Omental fat pad (tissue), 4 donors: ENCODE results near the gene RGS11. TPM values are rescaled to one million over a fixed set of nuclear protein-coding genes. Genes with fewer than 3 reads are reported as not detected.

Experiments
- ATAC-seq: fragments of 150-250 bp; one replicate; pipeline ENCODE4 v1.9.1; 2016; ENCODE audit warnings: mild to moderate bottlenecking, moderate library complexity; ENCODE audit not compliant: low FRiP score
- DNase-seq: peaks from one replicate; pipeline ENCODE4 v3.0.0-alpha.2; 2019; ENCODE audit warnings: low spot score
- CTCF ChIP-seq, 3 donors: fragments of 450-650 bp; IDR thresholded peaks; one replicate each; pipeline ENCODE4 v1.5.1; 2016 to 2017; ENCODE audit warnings: antibody characterized with exemption in 3 of 3, mild to moderate bottlenecking in 3 of 3, moderate library complexity in 2 of 3
- total RNA-seq, 4 donors: library from RNA; depleted of rRNA; stranded (reverse); fragments of >200 nt; gene quantifications; one replicate each; pipeline ENCODE4 v1.1.0, GENCODE V29; 2016

RGS11 gene
- total RNA-seq, 4 donors from 2014 or later, result 5.0 to 23.5 (median 13.8) TPM

DNA sequence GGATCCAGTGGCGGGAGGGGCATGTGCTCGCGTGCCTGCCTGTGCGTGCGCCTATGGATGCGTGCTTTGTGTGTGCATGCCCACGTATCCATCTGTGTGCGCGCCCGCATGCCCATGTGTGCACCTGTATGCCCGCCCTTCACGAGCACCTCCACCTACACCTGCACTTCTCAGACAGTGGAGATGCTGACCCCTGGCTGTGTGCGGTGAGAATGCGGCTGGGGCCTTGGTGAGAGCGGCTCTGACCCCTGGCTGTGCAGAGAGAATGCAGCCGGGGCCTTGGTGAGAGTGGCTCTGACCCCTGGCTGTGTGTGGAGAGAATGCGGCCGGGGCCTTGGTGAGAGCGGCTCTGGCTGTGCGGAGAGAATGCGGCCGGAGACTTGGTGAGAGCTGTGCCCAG lies 42.9 kb upstream of the RGS11 start:
- TF ChIP-seq CTCF (IDR thresholded peaks at IDR 0.05), result no peak
- ATAC-seq (no peak), DNase-seq (no peak)

DNA sequence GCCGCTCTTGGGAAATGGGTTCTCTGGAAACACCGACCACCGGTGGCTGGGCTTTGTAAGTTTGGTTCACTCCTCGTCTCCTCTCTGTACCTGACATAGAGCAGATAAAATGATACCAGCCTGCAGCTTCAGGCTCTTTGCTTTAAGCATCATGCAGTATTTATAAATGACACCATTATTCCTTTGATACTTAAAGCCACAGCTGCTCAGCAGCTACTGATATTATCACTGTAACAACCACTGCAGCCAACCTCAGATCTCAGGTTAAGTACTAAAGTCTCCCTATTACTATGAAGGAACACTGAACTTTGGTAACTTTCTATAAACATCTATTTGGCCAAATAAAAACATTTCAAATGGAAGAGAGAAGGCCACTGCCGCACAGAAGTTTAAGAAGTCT lies 41.8 kb upstream of the RGS11 start:
- DNase-seq (no peak), ATAC-seq (no peak)
- TF ChIP-seq CTCF (IDR thresholded peaks at IDR 0.05), result no peak

- DNase-seq, result no peak
- no peak for TF ChIP-seq CTCF (IDR thresholded peaks at IDR 0.05)
- ATAC-seq, result no peak
These were observed 41.2 kb upstream of the RGS11 start for GRCh38 chr16:316741-317464.

- no peak for DNase-seq
- no peak for ATAC-seq
- TF ChIP-seq CTCF (IDR thresholded peaks at IDR 0.05), result no peak
These were observed 39.1 kb upstream of the RGS11 start for GRCh38 chr16:314795-315299.

- no peak for ATAC-seq
- no peak for TF ChIP-seq CTCF (IDR thresholded peaks at IDR 0.05)
These were observed 38.6 kb upstream of the RGS11 start for GRCh38 chr16:314351-314750.

DNA sequence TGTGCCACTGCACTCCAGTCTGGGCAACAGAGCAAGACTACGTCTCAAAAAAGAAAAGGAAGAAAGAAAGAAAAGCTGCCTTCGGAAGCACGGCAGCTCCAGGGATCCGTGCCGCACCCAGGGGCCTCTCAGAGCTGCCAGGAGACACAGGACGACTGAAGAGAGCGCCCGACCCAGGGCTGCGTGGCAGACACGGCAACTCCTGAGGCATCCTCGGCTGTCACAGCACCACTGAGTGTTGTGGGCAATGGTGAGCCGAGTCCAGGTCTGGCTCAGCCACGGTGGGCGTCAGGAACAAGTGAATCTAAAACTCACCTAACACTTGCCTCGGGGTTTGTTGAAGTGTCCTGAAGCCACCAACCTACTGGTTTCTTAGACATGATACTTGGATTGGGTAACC lies 36.0 kb upstream of the RGS11 start:
- ATAC-seq (no peak), DNase-seq (no peak)
- no peak for TF ChIP-seq CTCF (IDR thresholded peaks at IDR 0.05)

More at GRCh38 chr16:314351-314750, 38.6 kb upstream of the RGS11 start:
- no peak for DNase-seq

DNA sequence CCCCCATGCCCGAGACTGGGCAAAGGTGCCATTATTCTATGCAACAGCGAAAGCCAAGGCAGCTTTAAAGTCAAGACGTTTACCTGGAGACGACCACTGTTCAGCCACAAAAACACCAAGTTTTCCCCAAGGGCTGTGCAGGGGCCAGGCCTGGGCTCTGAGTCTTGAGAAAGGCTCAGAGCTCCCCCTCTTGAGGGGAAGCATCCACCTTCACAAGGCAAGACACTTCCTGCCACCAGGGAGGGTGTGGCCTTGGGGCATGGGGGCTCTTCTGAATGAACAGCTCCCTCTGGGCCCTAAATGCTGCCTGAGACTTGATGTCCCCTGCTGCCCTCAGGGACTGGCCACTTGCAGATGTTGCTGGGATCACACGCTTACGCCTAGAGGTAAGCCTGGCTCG lies 33.7 kb upstream of the RGS11 start:
- ATAC-seq (no peak), DNase-seq (no peak)
- TF ChIP-seq CTCF (IDR thresholded peaks at IDR 0.05), result no peak
